GM12891 (cell line): Measurements from ENCODE around the gene SLC12A1.

Source experiments
- DNase-seq: peaks from one replicate; pipeline ENCODE4 v3.0.0; 2011; ENCODE audit warnings: low spot score; ENCODE audit not compliant: insufficient read length
- FAIRE-seq: peaks from 2 replicates; lab custom pipeline; 2011; peaks lifted over from hg19 to GRCh38; lab: Jason Lieb, UNC
- PAX5 ChIP-seq: IDR thresholded peaks from 2 replicates; pipeline ENCODE4 v1.6.1; 2011; ENCODE audit warnings: low read length, moderate library complexity, mild to moderate bottlenecking; ENCODE audit not compliant: insufficient read depth, severe bottlenecking
- POLR2A ChIP-seq: IDR thresholded peaks from 2 replicates; pipeline ENCODE4 v1.6.1; 2011; ENCODE audit warnings: low read depth, low read length, control low read depth
- POLR2AphosphoS5 ChIP-seq: IDR thresholded peaks from 2 replicates; pipeline ENCODE4 v1.6.1; 2011; ENCODE audit warnings: low read depth, low read length, control low read depth
- POU2F2 ChIP-seq: IDR thresholded peaks from 2 replicates; pipeline ENCODE4 v1.6.1; 2011; ENCODE audit warnings: low read depth, mild to moderate bottlenecking, control low read depth, low read length, moderate library complexity
- SPI1 ChIP-seq: IDR thresholded peaks from 2 replicates; pipeline ENCODE4 v1.6.1; 2011; ENCODE audit warnings: low read depth, low read length, control low read depth
- TAF1 ChIP-seq: IDR thresholded peaks from 2 replicates; pipeline ENCODE4 v1.6.1; 2011; ENCODE audit warnings: low read depth, low read length, control low read depth

Gene SLC12A1

GRCh38 chr15:48297668-48298067 lies 91.6 kb downstream of the SLC12A1 start:
- no peak for TF ChIP-seq POLR2A
- TF ChIP-seq POU2F2, result no peak
- TF ChIP-seq PAX5, result no peak
- TF ChIP-seq TAF1, result no peak
- no peak for TF ChIP-seq SPI1
- TF ChIP-seq POLR2AphosphoS5, result no peak
- DNase-seq, result no peak
- no peak for FAIRE-seq

- DNase-seq, result no peak
- TF ChIP-seq POU2F2 (no peak), POLR2AphosphoS5 (no peak), TAF1 (no peak), PAX5 (no peak), POLR2A (no peak), SPI1 (no peak)
- FAIRE-seq, result no peak
Observed at GRCh38 chr15:48298914-48299313, 92.8 kb downstream of the SLC12A1 start.

- FAIRE-seq (no peak), DNase-seq (no peak)
- TF ChIP-seq POU2F2 (no peak), TAF1 (no peak), POLR2A (no peak), PAX5 (no peak), POLR2AphosphoS5 (no peak), SPI1 (no peak)
Observed at GRCh38 chr15:48300038-48300437, 93.9 kb downstream of the SLC12A1 start.

GRCh38 chr15:48304398-48304797 lies 98.3 kb downstream of the SLC12A1 start:
- no peak for FAIRE-seq
- TF ChIP-seq POLR2A, result no peak
- no peak for TF ChIP-seq POU2F2
- no peak for TF ChIP-seq PAX5
- no peak for TF ChIP-seq TAF1
- TF ChIP-seq POLR2AphosphoS5, result no peak
- no peak for TF ChIP-seq SPI1
- DNase-seq, result no peak

- no peak for FAIRE-seq
- no peak for DNase-seq
- no peak for TF ChIP-seq POLR2AphosphoS5
- no peak for TF ChIP-seq SPI1
- no peak for TF ChIP-seq PAX5
- no peak for TF ChIP-seq POU2F2
- TF ChIP-seq POLR2A, result no peak
- TF ChIP-seq TAF1, result no peak
Observed at GRCh38 chr15:48306639-48307038, 100.5 kb downstream of the SLC12A1 start.

GRCh38 chr15:48307586-48307985 lies 101.5 kb downstream of the SLC12A1 start:
- FAIRE-seq (no peak), DNase-seq (no peak)
- TF ChIP-seq POLR2AphosphoS5, result no peak
- no peak for TF ChIP-seq SPI1
- TF ChIP-seq POLR2A, result no peak
- no peak for TF ChIP-seq POU2F2
- no peak for TF ChIP-seq PAX5
- no peak for TF ChIP-seq TAF1

- DNase-seq (no peak), FAIRE-seq (no peak)
Observed at GRCh38 chr15:48309740-48310139, 103.6 kb downstream of the SLC12A1 start.

GRCh38 chr15:48313216-48313615 lies 107.1 kb downstream of the SLC12A1 start:
- TF ChIP-seq POU2F2, result no peak
- no peak for TF ChIP-seq TAF1
- TF ChIP-seq POLR2AphosphoS5, result no peak
- no peak for TF ChIP-seq PAX5
- no peak for TF ChIP-seq SPI1
- no peak for TF ChIP-seq POLR2A
- no peak for DNase-seq
- no peak for FAIRE-seq

More at GRCh38 chr15:48309740-48310139, 103.6 kb downstream of the SLC12A1 start:
- TF ChIP-seq POLR2AphosphoS5, result no peak
- TF ChIP-seq TAF1, result no peak
- no peak for TF ChIP-seq POLR2A
- no peak for TF ChIP-seq SPI1
- TF ChIP-seq POU2F2, result no peak
- TF ChIP-seq PAX5, result no peak

GRCh38 chr15:48315041-48315440 lies 108.9 kb downstream of the SLC12A1 start:
- TF ChIP-seq PAX5 (no peak), POLR2AphosphoS5 (no peak), POLR2A (no peak), POU2F2 (no peak), TAF1 (no peak), SPI1 (no peak)
- FAIRE-seq (no peak), DNase-seq (no peak)

GRCh38 chr15:48317221-48317620 lies 111.1 kb downstream of the SLC12A1 start:
- no peak for FAIRE-seq
- DNase-seq, result no peak
- TF ChIP-seq POLR2A, result no peak
- no peak for TF ChIP-seq POLR2AphosphoS5
- no peak for TF ChIP-seq SPI1
- TF ChIP-seq PAX5, result no peak
